ENCODE data around the gene AP1S2.

The AP1S2 gene

DNA sequence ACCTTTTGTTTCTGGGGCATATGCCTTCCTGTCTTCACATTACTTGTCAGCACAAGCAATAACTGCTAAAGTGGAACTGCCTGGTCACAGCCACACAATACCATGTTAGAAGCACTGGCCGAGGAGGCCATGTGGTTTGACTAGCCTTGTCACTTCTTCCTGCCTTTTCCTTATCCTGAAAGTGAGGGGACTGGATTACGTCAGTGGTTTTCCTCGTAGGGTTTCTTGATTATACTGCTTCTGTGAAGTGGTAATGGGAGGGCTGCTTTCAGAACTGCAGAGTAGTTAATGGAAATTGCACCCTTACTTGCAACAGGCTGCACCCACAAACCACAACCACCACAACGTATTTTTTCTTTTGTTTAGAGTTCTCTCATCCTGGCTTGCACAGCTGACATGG, 37.7 kb downstream of the AP1S2 start:
- in situ Hi-C loops (cut with HindIII; ENCODE audit: low pct_ligation_motif_present, low pct_unique_long_range_greater_than_20kb, low sequenced_read_pairs) = no loop called here

DNA sequence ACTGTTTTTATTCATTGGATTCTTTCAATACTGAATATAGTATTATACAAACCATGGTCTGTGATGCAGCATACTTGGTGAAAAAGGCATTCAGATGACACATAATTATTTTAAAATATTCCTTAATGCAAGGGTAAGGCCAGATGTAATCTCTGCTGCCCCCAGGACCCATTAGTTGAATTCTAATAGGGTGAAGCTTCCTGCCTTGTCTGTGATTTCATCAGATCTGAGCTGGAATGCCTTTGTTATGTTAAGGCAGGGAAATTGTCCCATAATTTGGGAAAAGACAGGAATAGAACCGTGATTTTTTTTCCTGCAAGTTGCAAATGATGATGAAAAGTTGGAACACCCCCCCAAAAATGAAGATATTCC, 38.2 kb downstream of the AP1S2 start:
- DNase-seq = no peak
- in situ Hi-C loops (cut with HindIII; ENCODE audit: low pct_ligation_motif_present, low pct_unique_long_range_greater_than_20kb, low sequenced_read_pairs) = no loop called here

More for the DNA sequence above, 37.7 kb downstream of the AP1S2 start:
- no peak for DNase-seq

DNA sequence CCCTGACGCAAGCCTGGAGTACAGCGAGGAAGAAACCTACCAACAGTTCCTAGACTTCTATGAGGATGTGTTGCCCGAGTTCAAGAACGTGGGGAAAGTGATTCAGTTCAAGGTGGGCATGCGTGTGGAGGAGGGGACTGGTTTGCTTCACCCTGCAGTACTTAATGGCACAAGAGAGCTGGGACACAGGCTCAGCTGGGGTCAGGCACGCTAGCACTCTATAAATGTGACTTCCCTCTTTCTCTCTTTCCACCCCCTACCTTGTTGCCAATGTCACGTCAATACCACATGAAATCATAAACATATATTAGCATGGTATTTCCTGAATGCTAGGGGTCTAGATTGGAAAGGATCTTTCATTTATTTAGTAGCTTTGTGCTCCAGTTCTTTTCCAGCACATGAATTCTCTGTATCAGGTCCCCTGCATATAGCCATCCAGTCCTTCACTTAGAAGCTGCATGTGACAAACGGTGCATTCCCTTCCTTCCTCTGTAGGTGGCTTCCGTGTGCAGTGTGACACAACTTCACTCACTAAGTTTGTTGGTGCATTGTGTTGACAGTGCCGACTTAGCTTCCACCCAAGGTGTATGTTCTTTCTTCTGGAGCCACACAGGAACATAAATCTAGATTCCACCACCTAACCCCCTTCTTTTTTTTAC, 38.7 kb downstream of the AP1S2 start:
- in situ Hi-C loops (cut with HindIII; ENCODE audit: low pct_ligation_motif_present, low pct_unique_long_range_greater_than_20kb, low sequenced_read_pairs) = no loop called here
- peak; percentile 9 for DNase-seq

DNA sequence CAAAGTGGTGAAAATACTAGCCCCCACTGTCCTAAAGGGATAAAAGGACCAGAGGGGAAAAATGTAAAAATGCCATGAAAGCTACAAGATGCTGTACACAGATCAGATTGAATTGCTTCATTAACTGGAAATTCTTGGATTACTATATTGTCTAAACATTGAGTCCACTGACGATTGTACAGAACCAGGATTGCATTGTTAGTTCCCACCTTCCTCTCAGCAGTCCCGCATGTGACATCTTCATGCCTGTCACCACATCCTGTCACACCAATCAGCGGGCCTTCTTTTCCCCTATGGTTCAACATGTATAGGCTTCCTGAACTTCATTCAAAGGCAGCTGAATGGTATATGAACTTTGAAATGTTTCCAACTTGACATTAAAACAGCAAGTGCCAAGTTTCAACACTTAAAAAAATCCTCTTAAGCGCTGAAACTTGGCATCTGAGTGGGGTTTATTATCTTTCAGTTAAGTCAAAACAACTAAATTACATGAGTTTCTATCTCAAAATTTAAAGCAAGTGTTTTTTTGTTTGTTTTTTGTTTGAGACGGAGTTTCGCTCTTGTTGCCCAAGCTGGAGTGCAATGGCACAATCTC, 39.7 kb downstream of the AP1S2 start:
- DNase-seq = no peak
- in situ Hi-C loops (cut with HindIII; ENCODE audit: low pct_ligation_motif_present, low pct_unique_long_range_greater_than_20kb, low sequenced_read_pairs) = no loop called here

DNA sequence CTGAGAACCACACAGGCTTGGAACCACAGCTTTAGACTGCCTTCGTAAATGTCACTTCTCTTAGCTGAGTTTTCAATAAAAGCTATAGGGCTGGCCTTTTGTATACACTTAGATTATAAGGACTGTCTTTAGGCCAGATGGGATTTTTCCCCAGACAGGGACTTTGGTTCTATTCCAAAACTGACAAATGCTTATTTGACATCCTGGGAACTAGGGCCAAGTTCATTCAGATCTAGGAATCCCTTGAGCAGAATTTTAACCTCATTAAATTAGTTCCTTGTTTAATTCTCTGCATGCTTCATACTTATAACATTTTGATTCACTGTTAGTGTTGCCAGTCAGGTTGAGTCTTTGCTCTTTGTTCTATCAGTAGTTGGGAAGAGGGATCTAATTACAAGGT, 41.2 kb downstream of the AP1S2 start:
- no peak for DNase-seq
- in situ Hi-C loops (cut with HindIII; ENCODE audit: low pct_ligation_motif_present, low pct_unique_long_range_greater_than_20kb, low sequenced_read_pairs) = no loop called here

DNA sequence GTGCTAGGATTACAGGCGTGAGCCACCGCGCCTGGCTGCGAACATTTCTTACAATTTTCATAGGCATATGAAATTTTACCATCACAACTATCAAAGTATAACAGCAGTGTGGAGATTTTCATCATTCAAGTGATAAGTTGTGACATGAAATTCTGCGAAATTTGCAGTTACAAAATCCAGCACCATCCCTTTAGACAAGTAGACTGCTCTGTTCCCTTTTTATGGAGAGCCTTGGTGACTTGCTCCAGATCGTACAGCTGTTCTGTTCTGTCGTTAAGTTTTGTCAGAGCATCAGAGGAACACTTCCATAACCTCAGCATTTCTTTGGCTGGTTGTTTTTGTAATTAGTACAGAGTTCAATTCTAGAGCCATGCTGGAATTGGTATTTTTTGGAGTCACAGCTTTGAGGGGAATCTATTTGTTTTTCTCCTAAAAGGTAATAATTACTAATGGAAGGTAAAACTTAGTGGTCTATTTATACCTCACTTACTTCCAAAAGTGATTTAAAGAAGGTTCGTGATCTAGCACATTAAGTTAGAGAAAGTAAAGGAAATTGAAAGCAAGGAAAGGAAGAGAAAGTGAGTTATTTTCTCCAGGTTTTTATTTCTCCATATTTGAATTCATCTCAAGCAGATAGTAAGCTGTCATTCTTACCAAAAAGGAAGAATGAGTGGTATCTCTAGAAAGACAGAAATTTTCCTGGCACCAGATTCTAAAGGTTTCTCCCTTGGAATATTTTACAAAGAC, 42.2 kb downstream of the AP1S2 start:
- no peak for DNase-seq
- in situ Hi-C loops (cut with HindIII; ENCODE audit: low pct_ligation_motif_present, low pct_unique_long_range_greater_than_20kb, low sequenced_read_pairs) = no loop called here

DNA sequence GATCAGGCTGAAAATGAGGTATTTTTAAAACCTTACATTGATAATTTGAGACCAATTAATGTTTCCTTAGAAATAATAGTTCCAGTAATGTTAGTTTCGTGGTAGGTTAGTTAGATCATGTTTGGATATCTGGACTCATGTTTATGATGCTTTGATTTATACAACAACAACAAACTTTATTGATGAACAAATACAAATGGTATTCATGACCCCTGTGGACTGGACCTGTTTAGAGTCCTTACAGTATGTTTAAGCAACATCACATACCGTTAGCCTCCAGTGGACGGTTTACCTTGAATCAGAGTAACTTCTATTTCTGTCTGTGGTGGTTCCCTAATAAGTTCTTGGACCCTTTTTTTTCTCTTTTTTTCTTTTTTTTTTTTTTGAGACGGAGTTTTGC, 46.4 kb downstream of the AP1S2 start:
- in situ Hi-C loops (cut with HindIII; ENCODE audit: low pct_ligation_motif_present, low pct_unique_long_range_greater_than_20kb, low sequenced_read_pairs) = no loop called here
- DNase-seq = no peak

DNA sequence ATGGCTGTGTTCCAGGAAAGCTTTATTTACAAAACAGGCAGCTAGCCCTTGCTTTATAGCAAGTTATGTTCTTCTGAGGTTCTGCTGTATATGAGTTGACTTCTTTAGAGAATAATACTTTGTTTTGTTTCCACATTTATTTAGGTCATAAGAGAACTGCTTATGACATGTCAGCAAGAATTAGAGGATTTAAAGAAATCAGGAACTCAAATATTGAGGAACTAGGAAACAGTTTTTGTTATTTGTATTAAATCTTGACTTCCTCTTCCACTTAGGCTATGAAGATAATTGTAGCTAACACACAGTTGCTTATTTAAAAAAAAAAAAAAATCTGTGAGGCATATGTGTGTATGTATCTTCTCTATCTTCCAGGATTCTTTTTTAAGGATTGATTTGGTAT, 50.0 kb downstream of the AP1S2 start:
- in situ Hi-C loops (cut with HindIII; ENCODE audit: low pct_ligation_motif_present, low pct_unique_long_range_greater_than_20kb, low sequenced_read_pairs) = no loop called here
- no peak for DNase-seq

DNA sequence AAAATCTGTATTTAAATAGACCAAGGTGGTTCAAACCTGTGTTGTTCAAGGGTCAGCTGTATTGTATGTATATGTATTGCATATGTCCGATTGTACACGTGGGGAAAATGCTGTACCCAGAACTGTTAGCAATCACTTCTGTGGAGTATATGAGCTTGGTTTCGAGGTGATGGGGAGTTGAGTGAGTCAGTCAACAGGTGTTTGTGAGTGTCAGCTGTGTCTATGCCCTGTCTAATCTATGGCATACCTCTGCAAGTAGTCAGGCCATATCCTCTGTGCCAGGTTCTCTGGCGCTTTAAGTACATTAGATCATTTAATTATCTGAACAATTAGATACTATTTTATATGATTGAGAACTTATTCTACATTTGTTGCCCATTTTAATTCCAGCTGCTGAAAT, 56.9 kb downstream of the AP1S2 start:
- in situ Hi-C loops (cut with HindIII; ENCODE audit: low pct_ligation_motif_present, low pct_unique_long_range_greater_than_20kb, low sequenced_read_pairs) = no loop called here
- no peak for DNase-seq

DNA sequence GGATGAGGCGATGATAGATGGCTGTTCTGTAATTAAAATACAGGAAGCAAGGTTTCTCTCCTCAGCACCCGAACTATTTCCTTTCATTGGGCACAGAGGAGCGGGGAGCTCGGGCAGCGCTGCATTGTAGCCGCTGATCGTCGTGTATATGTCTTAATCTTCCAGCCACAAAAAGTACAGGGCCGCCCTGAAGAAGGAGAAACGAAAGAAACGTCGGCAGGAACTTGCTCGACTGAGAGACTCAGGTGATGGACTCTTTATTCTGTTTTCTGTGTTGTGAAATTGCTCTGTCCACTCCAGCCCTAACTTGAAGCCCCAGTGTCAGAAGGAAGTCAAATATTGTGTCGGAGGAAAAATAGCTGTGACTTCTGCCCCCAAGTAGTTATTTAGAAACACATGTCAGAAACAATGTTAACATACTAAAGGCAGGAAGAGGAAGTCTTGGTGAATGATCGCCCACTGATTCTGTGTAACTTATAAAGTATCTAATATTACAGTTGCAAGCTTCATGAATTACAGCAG, 63.8 kb downstream of the AP1S2 start:
- in situ Hi-C loops (cut with HindIII; ENCODE audit: low pct_ligation_motif_present, low pct_unique_long_range_greater_than_20kb, low sequenced_read_pairs) = no loop called here
- DNase-seq = no peak

DNA sequence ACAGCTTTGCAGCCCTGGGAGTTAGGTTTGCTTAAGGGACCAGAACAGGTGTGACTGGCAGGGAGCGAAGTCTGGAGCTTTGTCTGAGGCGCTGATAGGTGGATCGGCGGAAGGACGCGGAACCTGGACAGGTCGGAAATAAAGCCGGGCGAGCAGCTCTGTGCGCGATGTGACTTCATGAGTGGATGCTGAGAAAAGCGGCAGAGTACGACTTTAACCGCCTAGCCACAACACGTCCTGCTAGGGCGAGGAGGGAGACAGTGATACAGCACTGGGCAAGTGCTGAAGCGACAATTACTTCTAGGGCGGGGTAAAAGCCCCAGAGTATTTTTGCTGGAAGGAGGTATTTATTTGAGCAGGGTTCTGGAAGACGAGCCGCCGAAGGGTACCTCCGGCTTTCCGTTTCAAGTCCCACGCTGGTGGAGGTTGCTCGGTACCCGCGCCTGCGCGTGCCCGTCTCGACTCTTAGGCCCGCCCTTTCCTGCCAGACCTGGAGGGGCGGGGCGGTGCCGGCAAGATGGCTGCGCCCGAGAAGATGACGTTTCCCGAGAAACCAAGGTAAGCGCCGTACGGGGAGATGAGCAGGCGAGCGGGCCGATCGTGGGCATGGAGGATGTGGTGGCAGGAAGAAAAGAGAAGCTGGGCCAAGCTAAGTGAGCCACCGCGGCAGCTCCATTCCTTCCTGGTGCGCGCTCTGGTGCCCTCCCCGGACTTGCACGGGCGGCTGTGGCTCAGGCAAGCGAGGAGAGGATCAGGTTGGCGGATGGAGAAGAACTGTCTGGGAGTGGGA, 64.4 kb downstream of the AP1S2 start, which contains the start of gene ZRSR2:
TSS of gene ZRSR2 (plus strand) at position 506 of the 790 bp plus-strand sequence. CDS start at position 518, 12 bp downstream.
- peak; percentile 70 for DNase-seq
- in situ Hi-C loops (cut with HindIII; ENCODE audit: low pct_ligation_motif_present, low pct_unique_long_range_greater_than_20kb, low sequenced_read_pairs) = no loop called here

DNA sequence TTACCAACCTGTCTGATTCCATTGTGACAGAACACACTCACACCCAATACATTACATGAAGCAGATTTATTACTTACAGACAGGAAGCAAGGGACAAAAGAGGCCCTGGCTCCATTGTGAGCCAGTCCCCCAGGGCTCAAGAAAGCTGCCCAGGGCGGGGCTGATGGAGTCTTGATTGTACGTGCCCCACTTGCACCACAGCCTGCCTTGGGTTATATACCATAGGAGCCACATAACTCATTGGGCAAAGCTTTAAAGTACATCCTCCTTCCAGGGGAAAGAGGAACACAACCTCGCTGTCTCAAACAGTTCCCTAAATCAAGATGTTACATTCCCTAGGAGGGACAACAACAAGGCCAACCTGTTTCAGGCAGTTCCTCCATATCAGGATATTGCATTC, 67.7 kb downstream of the AP1S2 start:
- in situ Hi-C loops (cut with HindIII; ENCODE audit: low pct_ligation_motif_present, low pct_unique_long_range_greater_than_20kb, low sequenced_read_pairs) = no loop called here
- no peak for DNase-seq

DNA sequence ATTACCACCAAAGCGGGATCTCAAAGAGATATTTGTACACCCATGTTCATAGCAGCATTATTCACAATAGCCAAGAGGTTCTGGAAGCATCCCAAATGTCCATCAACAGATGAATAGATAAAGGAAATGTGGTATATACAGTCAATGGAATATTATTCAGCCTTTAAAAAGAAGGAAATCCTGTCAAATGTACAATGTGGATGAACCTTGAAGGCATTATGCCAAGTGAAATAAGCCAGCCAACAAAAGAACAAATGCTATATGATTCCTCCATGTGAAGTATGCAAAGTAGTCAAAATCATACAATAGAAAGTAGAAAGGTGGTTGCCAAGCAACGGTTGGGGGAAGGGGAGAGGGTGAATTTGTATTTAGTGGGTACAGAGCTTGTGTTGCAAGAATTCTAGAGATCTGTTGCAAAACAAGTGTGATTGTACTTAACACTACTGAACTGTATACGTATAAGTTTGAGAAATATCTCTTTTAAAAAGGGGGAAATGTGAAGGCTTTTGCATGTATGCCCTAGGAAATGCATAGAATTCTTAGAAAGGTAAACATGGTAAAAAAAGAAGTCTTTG, 69.3 kb downstream of the AP1S2 start:
- no peak for DNase-seq
- in situ Hi-C loops (cut with HindIII; ENCODE audit: low pct_ligation_motif_present, low pct_unique_long_range_greater_than_20kb, low sequenced_read_pairs) = no loop called here

DNA sequence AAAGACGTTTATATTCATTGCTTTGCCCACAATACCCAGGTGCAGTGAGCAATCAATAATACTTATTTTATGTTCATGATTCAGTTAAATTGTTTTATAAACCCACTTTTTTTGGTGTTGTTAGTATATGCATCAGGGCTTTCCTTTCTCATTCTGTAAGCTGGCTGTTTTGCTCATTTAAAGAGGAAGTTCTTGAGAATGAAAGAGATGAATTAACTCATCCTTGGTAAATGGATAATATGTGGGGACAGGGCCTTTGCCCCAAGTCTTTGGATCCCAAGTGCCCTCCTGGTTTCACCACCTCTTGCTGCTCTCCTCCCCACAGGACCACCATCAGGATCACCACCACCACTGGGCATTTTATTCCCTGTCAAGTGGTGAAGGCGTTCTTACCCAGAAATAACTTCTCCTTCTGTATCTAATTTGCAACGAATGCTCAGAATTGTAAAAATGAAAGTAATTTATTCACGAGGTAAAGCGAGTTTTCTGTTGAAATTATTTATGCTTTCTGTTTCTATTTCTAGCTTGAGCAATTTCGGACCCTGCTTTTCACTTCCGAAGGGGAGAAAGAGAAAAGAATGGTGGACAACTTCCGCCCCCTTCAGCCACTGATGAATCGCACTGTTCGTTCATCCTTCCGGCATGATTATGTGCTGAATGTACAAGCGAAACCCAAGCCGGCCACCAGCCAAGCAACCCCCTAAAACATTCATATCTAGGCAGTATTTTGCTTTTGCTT, 72.5 kb downstream of the AP1S2 start:
- no peak for DNase-seq

More for the DNA sequence above, 72.5 kb downstream of the AP1S2 start:
- in situ Hi-C loops (cut with HindIII; ENCODE audit: low pct_ligation_motif_present, low pct_unique_long_range_greater_than_20kb, low sequenced_read_pairs) = no loop called here

Measured in ACHN (cell line).